Measurements from ENCODE around the gene KCNJ1. TPM values are rescaled to one million over a fixed set of nuclear protein-coding genes. Genes with fewer than 3 reads are reported as not detected.

KCNJ1 gene
- total and polyA plus RNA-seq, 2 donors (not counting 3 experiments of a cell fraction or from before 2014, with no cell fraction given), result not detected

GRCh38 chr11:128831174-128832120 is 35.6 kb downstream of the KCNJ1 start:
- no TSS peak for BruUV-seq (replicated peaks)
- Histone ChIP-seq H3K79me2 (ENCODE audit: control insufficient read depth, insufficient read depth, low read length) (no peaks in the 10 kb centered on the region), H3K4me1 (ENCODE audit: control insufficient read depth, extremely low read depth, insufficient read depth, low read length) (peaks cover 65% of the 10 kb centered on the region), H3K27ac (ENCODE audit: insufficient read depth, low read depth, low read length) (peak overlapping the region; percentile 47), H3K9ac (replicated peaks; ENCODE audit: extremely low read depth, insufficient read depth, low read length) (no peak overlapping the region), H3K27me3 (ENCODE audit: control insufficient read depth in 2 of 2, insufficient read depth in 2 of 2, low read length in 2 of 2) (no peaks in the 10 kb centered on the region), H3K36me3 (ENCODE audit: control insufficient read depth in 2 of 2, extremely low read depth in 1 of 2, insufficient read depth in 2 of 2, low read length in 2 of 2) (no peaks in the 10 kb centered on the region), H2AFZ (ENCODE audit: low read depth, low read length) (peak overlapping the region; percentile 28), H3K9me1 (replicated peaks; ENCODE audit: control insufficient read depth, extremely low read depth, insufficient read depth, low read length) (no peaks in the 10 kb centered on the region), H3K9me3 (replicated peaks; ENCODE audit: control insufficient read depth, insufficient read depth, low read length) (no peaks in the 10 kb centered on the region), H3K4me3 (replicated peaks in 1 of 3; ENCODE audit: insufficient read depth in 1 of 3, low read depth in 1 of 3, low read length in 3 of 3) (no peak overlapping the region), H3K4me2 (ENCODE audit: insufficient read depth, low read length) (peak overlapping the region; percentile 58), H4K20me1 (replicated peaks; ENCODE audit: control insufficient read depth, extremely low read depth, insufficient read depth, low read length) (no peaks in the 10 kb centered on the region)
- DNase-seq (ENCODE audit: low read depth, low spot score) (peak; percentile 87), FAIRE-seq (peak; percentile 87)
- dilution Hi-C loops (cut with MboI; ENCODE audit: extremely low pct_ligation_motif_present, low sequenced_read_pairs), result no loop called here
- CTCF ChIA-PET, result interaction anchor here (0.6 to 3.3 kb wide), 62 partner anchors 9 to 804 kb away, joined by 3 to 38 read pairs (median 4); no protein-coding TSS in a partner anchor
- POLR2A ChIA-PET, result no interaction called here
- intact Hi-C loops (cut with micrococcal nuclease), result loop anchor here (1.0 kb wide), 12 partner anchors 17 to 800 kb away; no protein-coding TSS in a partner anchor
- no peak for TF ChIP-seq JUN (IDR thresholded peaks at IDR 0.05; ENCODE audit: borderline replicate concordance, insufficient read depth, insufficient read length, low read depth)
- TF ChIP-seq FOS (IDR thresholded peaks at IDR 0.05; ENCODE audit: borderline replicate concordance, insufficient read depth, low read length), result no peak
- TF ChIP-seq, protein P1, sequence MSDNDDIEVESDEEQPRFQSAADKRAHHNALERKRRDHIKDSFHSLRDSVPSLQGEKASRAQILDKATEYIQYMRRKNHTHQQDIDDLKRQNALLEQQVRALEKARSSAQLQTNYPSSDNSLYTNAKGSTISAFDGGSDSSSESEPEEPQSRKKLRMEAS (IDR thresholded peaks at IDR 0.05; ENCODE audit: insufficient read depth, insufficient read length), result no peak
- TF ChIP-seq MYC (IDR thresholded peaks at IDR 0.05; ENCODE audit: low read depth, low read length), result no peak
- peak; percentile 81 to 84 for TF ChIP-seq CTCF (IDR thresholded peaks at IDR 0.05; ENCODE audit: extremely low read depth in 1 of 2, insufficient read depth in 1 of 2, low read depth in 1 of 2, low read length in 2 of 2)
- TF ChIP-seq GATA2 (IDR thresholded peaks at IDR 0.05; ENCODE audit: insufficient read depth, insufficient read length, low read depth, low read length), result no peak
